ENCODE measurements around the gene ATP2C2. TPM values are rescaled to one million over a fixed set of nuclear protein-coding genes. Genes with fewer than 3 reads are reported as not detected.

Gene ATP2C2
- total RNA-seq, 2 donors from 2014 or later = 2.0 to 2.6 TPM

DNA sequence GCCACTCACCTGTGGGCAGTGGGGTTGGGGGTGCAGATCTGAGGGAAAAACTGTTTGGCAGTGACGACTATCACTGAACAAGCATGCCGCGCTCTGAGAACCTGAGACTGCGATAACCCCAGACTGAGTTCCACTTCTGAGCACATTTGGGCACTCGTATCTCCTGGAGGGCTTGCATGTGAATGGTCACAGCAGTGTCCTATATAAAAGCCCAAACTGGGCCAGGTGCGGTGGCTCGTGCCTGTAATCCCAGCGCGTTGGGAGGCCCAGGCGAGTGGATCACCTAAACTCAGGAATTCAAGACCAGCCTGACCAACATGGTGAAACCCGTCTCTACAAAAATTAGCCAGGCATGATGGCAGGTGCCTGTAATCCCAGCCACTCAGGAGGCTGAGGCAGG, 18.7 kb downstream of the ATP2C2 start:
- no peaks in the 10 kb centered on the region for H3K27me3 ChIP-seq (ENCODE audit: control insufficient read depth, insufficient read depth, low read length, poor library complexity, severe bottlenecking)
- TF ChIP-seq, protein P1, sequence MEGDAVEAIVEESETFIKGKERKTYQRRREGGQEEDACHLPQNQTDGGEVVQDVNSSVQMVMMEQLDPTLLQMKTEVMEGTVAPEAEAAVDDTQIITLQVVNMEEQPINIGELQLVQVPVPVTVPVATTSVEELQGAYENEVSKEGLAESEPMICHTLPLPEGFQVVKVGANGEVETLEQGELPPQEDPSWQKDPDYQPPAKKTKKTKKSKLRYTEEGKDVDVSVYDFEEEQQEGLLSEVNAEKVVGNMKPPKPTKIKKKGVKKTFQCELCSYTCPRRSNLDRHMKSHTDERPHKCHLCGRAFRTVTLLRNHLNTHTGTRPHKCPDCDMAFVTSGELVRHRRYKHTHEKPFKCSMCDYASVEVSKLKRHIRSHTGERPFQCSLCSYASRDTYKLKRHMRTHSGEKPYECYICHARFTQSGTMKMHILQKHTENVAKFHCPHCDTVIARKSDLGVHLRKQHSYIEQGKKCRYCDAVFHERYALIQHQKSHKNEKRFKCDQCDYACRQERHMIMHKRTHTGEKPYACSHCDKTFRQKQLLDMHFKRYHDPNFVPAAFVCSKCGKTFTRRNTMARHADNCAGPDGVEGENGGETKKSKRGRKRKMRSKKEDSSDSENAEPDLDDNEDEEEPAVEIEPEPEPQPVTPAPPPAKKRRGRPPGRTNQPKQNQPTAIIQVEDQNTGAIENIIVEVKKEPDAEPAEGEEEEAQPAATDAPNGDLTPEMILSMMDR (conservative IDR thresholded peaks at IDR 0.05) = no peak
- Mint-ChIP-seq H3K4me1 (no peaks in the 10 kb centered on the region), H3K9me3 (peaks cover 10% of the 10 kb centered on the region), H3K4me3 (no peak overlapping the region), H3K27ac (no peak overlapping the region), H3K27me3 (ENCODE audit: insufficient read depth) (peaks cover 3% of the 10 kb centered on the region), H3K36me3 (ENCODE audit: low read depth) (no peaks in the 10 kb centered on the region)
- WGBS, 2 experiments (ENCODE audit: insufficient coverage in 1 of 2, insufficient read length in 1 of 2) = 91 to 96% methylated on average over 8 to 11 of the region's 11 CpGs
- no peak overlapping the region for H3K9ac ChIP-seq (ENCODE audit: extremely low read depth, low read length, poor library complexity, severe bottlenecking)
- H3K9me3 ChIP-seq (ENCODE audit: control insufficient read depth, low read length) = no peaks in the 10 kb centered on the region
- H3K36me3 ChIP-seq (ENCODE audit: control insufficient read depth, insufficient read depth, low read length) = no peaks in the 10 kb centered on the region
- no peak for DNase-seq
- H3K4me3 ChIP-seq (ENCODE audit: low read length) = no peak overlapping the region
- H3K27ac ChIP-seq (ENCODE audit: low read depth, low read length) = no peak overlapping the region
- H3K4me1 ChIP-seq (ENCODE audit: control insufficient read depth, insufficient read depth, low read length) = no peaks in the 10 kb centered on the region

DNA sequence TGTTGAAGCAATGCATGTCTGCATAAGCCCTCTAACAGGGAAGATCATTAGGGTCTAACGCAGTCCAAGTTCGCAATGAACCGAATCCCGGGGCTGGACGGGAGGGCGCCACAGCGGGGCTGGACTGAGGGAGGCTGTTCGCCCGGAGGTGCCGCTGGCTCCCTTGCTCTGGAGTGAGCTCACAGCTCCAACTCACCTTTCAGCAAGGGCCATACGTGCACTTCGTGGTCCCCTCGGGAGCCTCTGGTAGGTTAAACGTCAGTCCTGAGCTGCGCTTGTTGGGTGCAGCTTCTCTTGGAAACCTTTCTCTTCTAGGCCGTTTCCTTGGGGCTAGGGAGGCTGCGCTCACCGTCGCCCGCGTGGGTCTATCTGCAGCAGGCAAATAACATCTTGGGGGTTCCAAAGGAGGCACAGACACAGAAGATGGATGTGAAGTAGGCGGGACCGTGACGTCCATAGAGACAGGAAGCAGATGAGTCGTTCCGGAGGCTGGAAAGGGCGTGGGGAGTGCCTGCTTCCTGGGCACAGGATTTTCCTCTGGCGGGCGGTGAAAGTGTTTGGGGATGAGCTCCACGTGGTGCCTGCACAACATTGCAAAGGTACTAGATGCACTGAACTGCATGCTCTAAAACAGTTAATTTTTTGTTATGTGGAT, 21.9 kb downstream of the ATP2C2 start:
- no peak for DNase-seq
- H3K27me3 Mint-ChIP-seq (ENCODE audit: insufficient read depth) = no peaks in the 10 kb centered on the region
- no peaks in the 10 kb centered on the region for H3K27me3 ChIP-seq (ENCODE audit: control insufficient read depth, insufficient read depth, low read length, poor library complexity, severe bottlenecking)
- H3K9me3 Mint-ChIP-seq = peaks cover 3% of the 10 kb centered on the region
- no peaks in the 10 kb centered on the region for H3K36me3 Mint-ChIP-seq (ENCODE audit: low read depth)
- no peaks in the 10 kb centered on the region for H3K9me3 ChIP-seq (ENCODE audit: control insufficient read depth, low read length)
- H3K27ac ChIP-seq (ENCODE audit: low read depth, low read length) = no peak overlapping the region
- TF ChIP-seq, protein P1 (conservative IDR thresholded peaks at IDR 0.05) = no peak
- H3K9ac ChIP-seq (ENCODE audit: extremely low read depth, low read length, poor library complexity, severe bottlenecking) = no peak overlapping the region
- WGBS, 2 experiments (ENCODE audit: insufficient coverage in 1 of 2, insufficient read length in 1 of 2) = 91 to 94% methylated on average over 27 to 30 of the region's 30 CpGs
- H3K4me1 Mint-ChIP-seq = no peaks in the 10 kb centered on the region
- no peaks in the 10 kb centered on the region for H3K4me1 ChIP-seq (ENCODE audit: control insufficient read depth, insufficient read depth, low read length)
- H3K36me3 ChIP-seq (ENCODE audit: control insufficient read depth, insufficient read depth, low read length) = no peaks in the 10 kb centered on the region
- no peak overlapping the region for H3K27ac Mint-ChIP-seq
- no peak overlapping the region for H3K4me3 Mint-ChIP-seq
- no peak overlapping the region for H3K4me3 ChIP-seq (ENCODE audit: low read length)

DNA sequence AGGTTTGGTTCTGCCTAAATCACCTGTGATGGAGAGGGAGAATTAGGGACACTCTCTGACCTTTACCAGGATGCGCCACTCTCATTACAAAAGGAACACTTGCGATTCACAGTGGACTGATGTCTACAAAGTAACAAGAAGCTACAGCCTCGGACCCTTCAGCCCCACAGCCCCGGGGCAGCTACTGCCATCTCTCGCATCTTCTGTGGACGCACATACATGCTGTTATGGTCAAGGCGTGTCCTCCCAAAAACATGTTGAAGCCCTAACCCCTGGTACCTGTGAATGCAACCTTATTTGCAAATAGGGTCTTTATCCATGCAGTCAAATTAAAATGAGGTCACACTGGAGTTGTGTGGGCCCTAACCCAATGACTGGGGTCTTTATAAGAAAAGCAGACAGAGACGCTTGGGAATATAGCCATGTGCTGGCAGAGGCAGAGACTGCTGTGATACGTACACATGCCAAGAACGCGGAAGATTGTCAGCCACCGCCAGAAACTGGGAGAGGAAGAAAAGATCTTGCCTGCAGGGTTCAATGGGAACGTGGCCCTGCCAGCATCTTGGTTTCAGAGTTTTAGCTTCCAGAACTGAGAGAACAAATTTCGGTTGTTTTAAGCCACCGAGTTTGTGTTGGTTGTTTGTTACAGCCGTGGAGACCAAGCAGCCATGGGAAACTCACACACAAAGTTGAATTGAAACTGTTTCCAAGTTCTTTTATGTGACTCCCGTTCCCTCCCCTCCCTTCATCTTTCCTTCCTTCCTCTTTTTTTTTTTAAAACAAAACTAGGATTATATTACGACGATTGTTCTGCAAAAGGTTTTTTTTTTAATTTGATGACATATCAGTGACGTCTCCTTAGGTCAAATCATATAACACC, 23.1 kb downstream of the ATP2C2 start:
- H3K9me3 ChIP-seq (ENCODE audit: control insufficient read depth, low read length) = no peaks in the 10 kb centered on the region
- H3K4me3 ChIP-seq (ENCODE audit: low read length) = no peak overlapping the region
- 88 to 91% methylated on average over 15 to 19 of the region's 20 CpGs for WGBS, 2 experiments (ENCODE audit: insufficient coverage in 1 of 2, insufficient read length in 1 of 2)
- TF ChIP-seq, protein P1 (conservative IDR thresholded peaks at IDR 0.05) = no peak
- no peaks in the 10 kb centered on the region for H3K4me1 ChIP-seq (ENCODE audit: control insufficient read depth, insufficient read depth, low read length)
- no peak overlapping the region for H3K9ac ChIP-seq (ENCODE audit: extremely low read depth, low read length, poor library complexity, severe bottlenecking)
- Mint-ChIP-seq H3K27ac (no peak overlapping the region), H3K27me3 (ENCODE audit: insufficient read depth) (no peaks in the 10 kb centered on the region), H3K4me3 (no peak overlapping the region), H3K4me1 (peaks cover 5% of the 10 kb centered on the region), H3K36me3 (ENCODE audit: low read depth) (no peaks in the 10 kb centered on the region), H3K9me3 (no peaks in the 10 kb centered on the region)
- DNase-seq = no peak
- no peaks in the 10 kb centered on the region for H3K36me3 ChIP-seq (ENCODE audit: control insufficient read depth, insufficient read depth, low read length)
- H3K27me3 ChIP-seq (ENCODE audit: control insufficient read depth, insufficient read depth, low read length, poor library complexity, severe bottlenecking) = no peaks in the 10 kb centered on the region
- peak overlapping the region; percentile 49 for H3K27ac ChIP-seq (ENCODE audit: low read depth, low read length)
